ENCODE results near the gene SEMA6B. TPM values are rescaled to one million over a fixed set of nuclear protein-coding genes. Genes with fewer than 3 reads are reported as not detected.

SEMA6B gene
- total and polyA plus RNA-seq, 2 of the 8 experiments (the other 6 are each of a cell fraction or from before 2014, with no cell fraction given): 31.3 to 54.4 TPM

- Histone ChIP-seq H2BK15ac (ENCODE audit: low read length) (no peak overlapping the region), H4K8ac (ENCODE audit: extremely low read depth, insufficient read depth, low read length) (no peak overlapping the region; the same call in 1 of the 2 replicates), H2BK20ac (ENCODE audit: low read length) (no peak overlapping the region), H2AFZ (ENCODE audit: low read length) (no peak overlapping the region), H2BK120ac (replicated peaks; ENCODE audit: low read depth, low read length) (no peak overlapping the region), H3K4me2 (ENCODE audit: insufficient read depth in 1 of 2, low read depth in 2 of 2, low read length in 2 of 2) (no peak overlapping the region), H2AK5ac (ENCODE audit: low read depth, low read length) (no peak overlapping the region), H3K9me3 (ENCODE audit: insufficient read depth in 2 of 2, low read depth in 1 of 2, low read length in 1 of 2) (no peaks in the 10 kb centered on the region), H3K14ac (ENCODE audit: insufficient read length) (no peak overlapping the region), H3K23me2 (ENCODE audit: low read depth, low read length) (no peaks in the 10 kb centered on the region), H3K27me3 (replicated peaks in 1 of 4; ENCODE audit: control insufficient read depth in 3 of 4, extremely low read depth in 1 of 4, insufficient read depth in 3 of 4, low read length in 3 of 4) (peaks cover 0 to 3% (median 2%) of the 10 kb centered on the region in 4 experiments; a peak in 3 of 7 replicates), H3K23ac (ENCODE audit: insufficient read length) (no peak overlapping the region), H3K79me1 (ENCODE audit: low read depth, low read length) (no peaks in the 10 kb centered on the region), H4K5ac (ENCODE audit: insufficient read length, low read depth, low read length) (no peak overlapping the region), H3K56ac (replicated peaks; ENCODE audit: insufficient read length, low read depth, low read length) (no peak overlapping the region), H3K4ac (replicated peaks; ENCODE audit: insufficient read length, low read depth, low read length) (no peak overlapping the region), H2BK5ac (ENCODE audit: low read depth, low read length) (no peak overlapping the region), H2BK12ac (ENCODE audit: low read depth, low read length) (no peak overlapping the region), H3K27ac (ENCODE audit: low read depth, low read length) (no peak overlapping the region), H3K79me2 (ENCODE audit: control insufficient read depth in 1 of 2, insufficient read depth in 2 of 2, low read length in 2 of 2) (no peaks in the 10 kb centered on the region), H3K4me3 (ENCODE audit: extremely low read depth in 1 of 4, insufficient read depth in 2 of 4, low read depth in 3 of 4, low read length in 4 of 4) (no peak overlapping the region), H3K9ac (replicated peaks in 1 of 4; ENCODE audit: extremely low read depth in 1 of 4, low read depth in 3 of 4, low read length in 3 of 4) (no peak overlapping the region), H3K4me1 (replicated peaks in 1 of 4; ENCODE audit: control insufficient read depth in 3 of 4, insufficient read depth in 4 of 4, low read length in 3 of 4) (no peaks in the 10 kb centered on the region), H3K36me3 (ENCODE audit: control insufficient read depth in 2 of 4, insufficient read depth in 4 of 4, low read length in 3 of 4) (peaks cover 10 to 58% (median 21%) of the 10 kb centered on the region in 4 experiments), H4K91ac (replicated peaks; ENCODE audit: insufficient read length, low read length) (no peak overlapping the region), H4K20me1 (replicated peaks in 1 of 2; ENCODE audit: control insufficient read depth in 1 of 2, insufficient read depth in 2 of 2, low read length in 2 of 2) (peaks cover 12 to 26% of the 10 kb centered on the region in 2 experiments), H3K18ac (ENCODE audit: extremely low read depth, low read length) (no peak overlapping the region)
- 90% methylated on average over 31 of the region's 37 CpGs; no CpG with 5 or more reads in 1 of the 2 experiments for WGBS, 2 experiments (ENCODE audit: extremely low coverage in 1 of 2, insufficient coverage in 1 of 2, insufficient read length in 1 of 2, insufficient replicate concordance in 2 of 2, low coverage in 1 of 2, low lambda C conversion rate in 2 of 2, missing lambda C conversion rate in 1 of 2)
- no peak for TF ChIP-seq CHD2 (IDR thresholded peaks at IDR 0.05; ENCODE audit: low read length)
- TF ChIP-seq BCL11A (IDR thresholded peaks at IDR 0.05; ENCODE audit: low read depth in 2 of 2, low read length in 2 of 2): no peak
- TF ChIP-seq EGR1 (IDR thresholded peaks at IDR 0.05; ENCODE audit: borderline replicate concordance, low read depth, low read length): no peak
- TF ChIP-seq E2F6 (IDR thresholded peaks at IDR 0.05): no peak
- no peak for TF ChIP-seq TCF12 (IDR thresholded peaks at IDR 0.05; ENCODE audit: low read depth, low read length)
- ChIA-PET POLR2A (ENCODE audit: partially characterized antibody) (interaction anchor here (0.6 to 3.5 kb wide), 6 partner anchors 8 to 37 kb away, joined by 3 to 19 read pairs (median 8); partner anchors contain the start of genes HDGFL2 and PLIN4), CTCF (ENCODE audit: partially characterized antibody) (interaction anchor here (0.8 to 2.3 kb wide), 3 partner anchors 21 to 25 kb away, joined by 3 to 9 read pairs (median 5); no protein-coding TSS in a partner anchor)
- FAIRE-seq: no peak
- no peak for DNase-seq (ENCODE audit: low read depth in 1 of 2, low spot score in 2 of 2)
These were observed 57.0 kb downstream of the SEMA6B start for GRCh38 chr19:4502282-4503131.

Measured in H1 (cell line).